Activated CD4-positive, alpha-beta T cell treated with anti-CD3 and anti-CD28 coated beads, Interleukin-2, amount 50 U/mL, for 4 hours (primary cell): ENCODE data around the gene SEMA3E.
"Not testable (repeated sequence)": the region's sequence is repeated elsewhere in the genome, so short reads cannot be mapped to it uniquely, and the experiment has no call there.

Experiments used
- DNase-seq, 2 experiments: peaks; one replicate each; pipeline ENCODE4 v3.0.0-alpha.2; 2020

The SEMA3E gene

DNA sequence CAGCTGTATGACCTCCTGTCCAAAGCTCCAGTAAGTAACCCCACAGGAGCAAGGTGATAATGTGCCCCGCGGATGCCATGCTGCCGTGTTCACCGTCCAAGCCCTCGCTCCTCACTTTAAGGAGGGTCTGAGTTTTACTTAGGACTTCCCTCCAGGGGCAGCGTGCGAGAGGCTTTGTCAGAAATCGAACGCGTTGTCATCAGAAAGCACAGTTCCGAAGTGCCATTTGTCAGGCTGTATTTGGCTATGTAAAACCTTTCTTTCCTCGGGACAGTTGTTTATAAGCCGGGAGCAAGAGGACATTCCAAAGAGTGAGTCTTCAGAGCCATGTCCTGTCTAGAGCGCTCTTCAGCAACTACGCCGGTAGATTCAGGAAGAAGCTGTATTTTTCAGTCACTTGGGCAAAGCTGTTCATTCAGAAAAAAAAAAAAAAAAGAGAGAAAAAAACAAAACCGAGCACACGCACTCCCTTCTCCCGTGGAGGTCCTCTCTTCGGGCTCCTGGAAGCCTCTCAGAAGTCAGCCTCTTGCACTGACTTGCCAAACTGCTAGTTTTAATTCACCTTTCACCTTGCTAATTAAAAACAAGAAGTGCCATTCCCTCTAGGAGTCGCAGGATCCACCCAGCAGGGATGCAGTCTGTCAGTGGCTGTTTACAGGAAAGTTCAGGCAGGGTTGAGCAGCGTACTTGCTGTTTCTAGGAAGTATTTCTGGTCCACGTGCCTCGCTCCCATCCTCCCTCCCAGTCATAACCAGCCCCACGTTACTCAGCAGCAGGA is at the start of gene SEMA3E:
SEMA3E (minus strand) TSS at position 676 of the 778 bp plus-strand sequence.
- DNase-seq: no peak

DNA sequence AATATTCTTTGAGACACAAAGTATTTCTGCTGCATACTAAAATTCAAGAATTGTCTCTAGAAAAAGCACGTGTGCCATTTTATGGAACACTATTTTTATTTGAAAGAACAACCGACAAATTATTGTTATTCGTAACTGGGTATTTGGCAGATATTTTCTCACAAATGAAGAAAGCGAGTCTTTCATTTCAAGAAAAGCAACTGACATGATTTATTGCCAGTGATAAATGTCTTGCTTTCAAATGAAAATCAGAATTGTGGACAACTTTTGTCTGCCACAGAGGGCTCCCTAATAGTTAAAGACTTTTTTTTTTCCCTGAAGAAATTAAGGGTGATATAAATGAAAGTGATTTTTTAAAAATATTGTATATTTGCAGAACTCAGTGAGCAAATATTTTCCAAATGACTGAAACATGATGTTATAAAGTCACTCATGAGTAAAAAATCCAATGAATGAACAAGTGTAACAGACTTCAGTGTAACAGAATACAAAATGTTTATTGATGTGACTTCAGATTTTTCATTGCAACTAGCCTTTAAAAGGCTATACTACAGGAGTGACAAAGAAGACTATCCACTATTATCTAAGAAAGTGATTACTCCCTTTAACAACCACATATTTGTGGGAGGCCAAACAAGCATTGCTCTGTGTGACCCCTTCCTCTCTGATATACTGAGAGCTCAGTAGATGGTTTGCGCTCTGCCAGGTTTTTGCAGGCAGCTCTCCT is 49.0 kb upstream of the SEMA3E start:
- no peak for DNase-seq

DNA sequence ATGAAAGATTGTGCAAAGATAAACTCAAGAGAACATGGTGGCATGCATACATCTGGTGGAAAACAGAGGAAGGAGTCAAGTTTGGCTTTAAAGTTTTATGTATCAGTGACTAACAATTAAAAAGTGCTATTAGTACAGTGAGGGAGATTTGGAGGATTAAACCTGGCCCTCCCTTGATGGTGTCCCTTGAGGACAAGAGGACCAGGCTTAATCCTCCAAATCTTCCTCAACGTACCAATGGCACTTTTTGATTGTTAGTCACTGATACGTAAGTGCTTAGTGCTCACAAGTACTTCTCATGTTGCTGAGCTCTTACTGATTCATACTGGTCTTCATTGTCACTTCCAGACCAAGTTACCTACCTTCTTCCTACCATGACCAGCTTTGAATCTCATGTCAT is 47.2 kb upstream of the SEMA3E start:
- no peak for DNase-seq

DNA sequence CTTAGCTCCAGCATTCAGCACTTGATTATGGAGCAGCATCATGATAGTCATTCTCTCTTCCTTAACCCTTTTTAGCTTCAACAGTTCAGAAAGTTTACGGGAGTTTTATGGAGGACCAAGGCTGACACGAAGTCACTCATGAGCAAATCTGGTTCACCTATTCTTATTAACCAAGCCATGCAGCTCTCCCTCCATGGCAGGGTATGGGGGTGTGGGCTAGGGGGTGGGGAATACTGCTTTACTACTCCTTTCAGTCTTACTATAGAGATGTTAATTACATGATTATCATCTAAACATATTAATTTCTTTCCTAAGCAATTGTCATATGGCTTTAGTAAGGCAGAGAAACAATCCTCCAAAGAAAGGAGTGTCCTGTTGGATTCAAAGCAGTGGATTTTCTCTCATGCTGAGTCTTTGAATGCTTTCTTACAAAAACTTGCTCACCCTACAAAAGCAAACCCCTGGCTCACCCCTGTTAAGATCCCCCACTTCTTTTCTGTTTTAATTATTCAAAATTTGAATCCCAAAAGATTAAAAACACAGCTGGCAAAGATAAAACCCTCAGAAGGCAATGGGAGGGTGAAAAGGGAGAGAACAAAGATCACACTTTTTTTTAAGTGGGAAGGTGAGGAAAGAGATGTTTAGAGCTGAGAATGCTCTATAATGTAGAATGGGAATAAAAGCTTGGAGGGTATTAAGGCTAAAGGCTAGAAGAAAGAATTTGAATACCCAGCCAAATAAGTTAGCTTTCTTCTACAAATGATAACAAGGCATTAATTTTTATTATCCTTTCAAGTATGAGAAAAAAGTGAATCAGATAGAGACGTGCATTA is 46.4 kb upstream of the SEMA3E start:
- no peak for DNase-seq

DNA sequence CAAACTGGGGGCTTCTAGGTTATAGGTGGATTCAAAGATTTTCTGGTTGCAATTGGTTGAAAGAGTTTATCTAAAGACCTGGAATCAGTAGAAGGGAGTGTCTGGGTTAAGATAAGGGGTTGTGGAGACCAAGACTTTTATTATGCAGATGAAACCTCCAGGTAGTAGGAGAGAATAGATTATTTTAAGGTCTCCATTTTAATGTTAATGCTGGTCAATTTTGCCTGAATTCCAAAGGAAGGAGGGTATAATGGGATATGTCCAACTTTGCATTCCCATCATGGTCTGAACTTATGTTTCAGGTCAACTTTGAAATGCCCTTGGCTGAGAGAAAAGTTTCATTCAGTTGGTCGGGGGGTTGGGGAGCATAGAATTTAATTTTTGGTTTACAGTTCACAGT is 44.3 kb upstream of the SEMA3E start:
- no peak for DNase-seq

DNA sequence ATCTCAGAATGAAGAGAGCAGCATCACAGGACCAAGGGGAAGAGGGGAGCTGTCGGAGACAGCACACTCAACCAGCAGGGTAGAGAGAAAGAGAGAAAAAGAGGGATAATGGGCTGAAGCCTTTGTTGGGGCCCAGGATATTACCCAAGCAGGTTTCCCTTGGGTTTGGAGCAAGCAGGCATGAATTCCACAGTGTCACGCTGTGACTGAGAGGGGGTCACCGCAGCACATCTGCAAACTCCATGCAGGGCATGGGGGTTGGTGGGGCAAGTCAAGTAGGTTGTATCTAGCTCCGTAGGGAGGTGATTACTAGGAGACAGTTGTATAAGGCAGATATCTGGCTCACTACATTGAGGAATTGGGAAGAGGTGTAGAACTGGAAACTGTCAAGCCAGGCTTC is 42.2 kb upstream of the SEMA3E start:
- DNase-seq: no peak

DNA sequence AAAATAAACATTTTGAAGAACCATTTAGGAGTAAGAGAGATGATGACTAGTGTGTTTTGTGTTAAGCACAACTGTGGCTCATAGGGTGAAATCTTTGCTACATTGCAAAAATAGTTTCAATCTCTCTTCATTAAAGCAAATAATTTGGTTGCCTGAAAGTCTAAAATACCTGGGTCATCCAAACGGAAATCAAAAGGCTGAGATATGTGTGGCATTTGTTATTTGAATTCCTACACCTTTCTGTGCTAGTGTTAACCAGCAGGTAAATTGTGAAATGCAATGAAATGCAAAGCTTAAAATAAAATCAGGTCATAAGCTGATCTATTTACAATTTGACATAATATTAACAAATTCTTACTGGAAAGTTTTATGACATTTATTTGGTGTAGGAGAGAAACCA is 40.9 kb upstream of the SEMA3E start:
- no peak for DNase-seq

DNA sequence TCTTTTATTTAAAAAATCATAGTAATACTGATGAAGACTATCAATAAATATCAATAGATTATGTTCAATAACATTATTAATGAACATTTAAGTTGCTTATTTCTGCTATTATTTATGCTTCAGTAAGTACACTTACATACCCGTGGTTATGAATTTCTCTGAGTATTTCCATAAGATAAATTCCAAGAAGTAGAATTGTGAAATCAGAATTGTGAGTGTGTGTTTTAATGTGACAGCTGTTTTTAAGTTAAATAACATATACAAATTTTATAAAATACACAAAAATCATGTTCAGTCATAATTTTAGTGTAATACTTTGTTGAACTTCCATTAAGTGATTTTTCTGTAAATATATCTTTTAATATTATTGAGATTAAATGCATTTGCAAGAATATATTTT is 37.5 kb upstream of the SEMA3E start:
- no peak for DNase-seq

DNA sequence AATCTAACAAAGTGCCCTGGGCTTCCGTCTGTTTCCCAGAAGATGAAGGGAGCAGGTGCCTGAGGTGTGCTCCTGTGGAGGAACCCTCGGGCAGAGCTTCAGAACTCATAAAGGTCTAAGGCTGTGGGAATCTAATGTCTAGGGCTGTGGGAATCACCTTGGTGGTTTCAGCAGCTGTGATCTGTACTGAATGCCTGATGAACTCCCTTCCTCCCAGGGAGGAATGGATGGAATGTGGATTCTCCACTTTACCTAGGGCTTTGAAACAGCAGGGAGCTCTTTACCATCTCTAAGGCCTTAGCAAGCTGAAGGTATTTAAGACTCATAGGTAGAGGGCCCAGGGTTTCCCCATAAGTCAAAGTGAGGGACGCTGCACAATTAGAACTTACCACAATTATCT is 36.0 kb upstream of the SEMA3E start:
- no peak for DNase-seq

DNA sequence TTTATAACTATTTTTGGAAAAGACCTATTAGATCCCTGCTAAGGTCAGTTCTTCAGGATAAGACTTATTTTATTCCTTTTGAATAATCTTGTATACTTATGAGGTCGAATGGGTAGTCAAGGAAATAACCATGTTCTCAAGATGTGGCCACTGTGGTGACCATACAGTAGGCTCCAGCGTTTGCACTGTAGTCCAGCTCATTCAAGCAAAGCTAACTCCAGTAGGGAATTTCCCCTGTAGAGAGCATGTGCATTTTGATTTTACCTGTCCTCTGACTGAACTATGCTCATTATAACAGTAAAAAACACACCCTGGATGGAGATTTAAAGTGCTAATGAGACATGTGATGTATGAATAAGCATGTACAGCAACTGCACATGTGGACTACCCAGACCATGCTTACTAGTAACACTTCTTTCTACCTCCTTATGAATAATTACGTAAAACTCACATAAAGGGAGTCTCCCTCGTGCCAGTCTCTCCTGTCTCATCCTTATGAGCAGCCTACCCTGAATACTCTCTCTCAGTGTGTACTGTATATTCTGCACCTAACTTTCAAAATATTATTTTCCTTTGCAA is 32.4 kb upstream of the SEMA3E start:
- DNase-seq: no peak

DNA sequence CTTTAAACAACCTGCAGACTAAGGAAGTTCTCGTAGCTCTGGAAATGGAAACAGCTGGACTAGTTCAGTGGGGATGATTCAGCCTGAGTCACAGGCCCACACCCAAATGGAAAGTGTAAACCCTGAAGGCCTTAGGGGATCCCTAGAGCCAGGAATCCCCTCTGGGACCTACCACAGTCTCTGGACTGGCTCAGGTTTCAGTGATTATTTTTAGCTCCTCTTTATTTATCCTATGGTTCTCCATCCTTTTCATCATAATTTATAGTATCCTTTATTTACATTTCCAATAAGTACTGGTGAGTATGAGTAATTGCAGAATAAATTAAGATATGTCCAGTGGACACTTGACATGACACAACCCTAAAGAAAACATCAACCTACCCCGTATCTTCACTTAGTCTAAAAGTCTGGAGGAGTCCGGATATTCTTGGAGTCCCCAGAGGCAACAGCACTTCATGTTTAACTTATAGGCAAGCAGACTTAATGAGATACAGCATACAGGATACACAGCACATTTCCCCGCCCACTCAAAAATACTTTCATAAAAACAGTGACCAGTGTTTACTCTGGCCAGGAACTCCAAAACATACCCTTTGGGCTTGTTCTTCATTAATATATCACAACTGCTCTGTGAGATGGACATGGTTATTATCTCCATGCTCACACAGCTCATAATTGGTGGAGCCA is 28.4 kb upstream of the SEMA3E start:
- no peak for DNase-seq

DNA sequence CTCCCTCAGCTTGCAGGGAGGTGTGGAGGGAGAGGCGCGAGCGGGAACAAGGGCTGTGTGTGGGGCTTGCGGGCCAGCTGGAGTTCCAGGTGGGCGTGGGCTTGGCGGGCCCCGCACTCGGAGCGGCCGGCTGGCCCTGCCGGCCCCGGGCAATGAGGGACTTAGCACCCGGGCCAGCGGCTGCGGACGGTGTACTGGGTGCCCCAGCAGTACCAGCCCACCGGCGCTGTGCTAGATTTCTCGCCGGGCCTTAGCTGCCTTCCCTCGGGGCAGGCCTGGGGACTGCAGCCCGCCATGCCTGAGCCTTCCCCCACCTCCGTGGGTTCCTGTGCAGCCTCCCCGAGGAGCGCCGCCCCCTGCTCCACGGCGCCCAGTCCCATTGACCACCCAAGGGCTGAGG is 24.4 kb upstream of the SEMA3E start:
- not testable (repeated sequence) for DNase-seq

DNA sequence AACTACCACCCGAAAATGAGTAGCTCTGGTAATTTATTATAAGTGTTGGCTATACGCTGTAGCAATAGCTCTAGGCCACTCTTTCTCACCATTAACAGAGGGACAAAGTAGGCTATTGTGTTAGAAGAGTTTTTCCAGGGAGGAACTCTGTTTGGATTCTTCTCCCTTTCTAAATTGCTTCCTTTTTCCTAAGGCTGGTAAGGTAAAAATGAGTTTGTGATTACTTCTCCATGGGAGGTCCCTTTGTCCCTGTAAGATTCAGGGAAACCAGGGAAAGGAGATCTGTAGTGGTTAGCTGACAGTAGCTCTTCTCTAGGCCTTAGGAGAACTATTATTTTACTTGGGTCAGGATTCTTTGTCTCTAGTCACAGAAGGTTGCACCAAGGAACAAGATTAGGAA is 23.2 kb upstream of the SEMA3E start:
- DNase-seq: no peak

DNA sequence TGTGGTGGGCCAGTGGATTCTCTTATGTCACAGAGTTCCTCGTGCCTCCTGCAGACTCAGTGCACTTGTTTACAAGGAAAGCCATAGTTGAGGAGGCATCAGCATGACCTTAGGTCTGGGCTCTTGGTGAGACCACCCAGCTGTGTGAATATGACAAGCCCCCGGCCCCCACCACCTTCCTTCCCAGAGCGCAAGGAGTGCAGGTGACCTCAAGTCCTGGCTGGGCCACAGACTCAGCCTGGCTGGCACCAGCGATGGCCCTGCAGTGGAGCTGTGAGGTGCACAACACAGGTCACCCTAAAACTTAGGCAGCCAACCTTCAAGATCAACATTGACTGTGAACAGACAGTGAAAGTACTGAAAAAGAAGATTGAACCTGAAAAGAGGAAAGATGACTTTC is 14.2 kb upstream of the SEMA3E start:
- no peak for DNase-seq

DNA sequence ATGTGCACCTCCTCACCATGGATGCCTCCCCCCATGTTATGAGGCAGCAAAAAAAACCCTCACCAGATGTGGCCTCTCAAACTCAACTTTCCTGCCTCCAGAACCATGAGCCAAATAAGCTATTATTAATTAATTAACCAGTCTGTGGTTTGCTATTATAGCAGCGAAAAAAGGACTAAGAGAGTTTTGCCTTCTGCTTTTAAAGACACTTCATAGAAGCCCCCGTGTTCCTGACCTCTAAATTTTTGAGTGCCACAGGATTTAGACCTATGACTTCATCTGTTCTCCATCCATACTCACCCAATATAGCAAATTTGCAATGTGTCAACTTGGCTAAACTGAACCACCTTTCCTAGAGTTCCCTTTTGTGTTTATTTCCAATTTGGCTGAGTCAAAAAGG is 9.2 kb upstream of the SEMA3E start:
- no peak for DNase-seq

DNA sequence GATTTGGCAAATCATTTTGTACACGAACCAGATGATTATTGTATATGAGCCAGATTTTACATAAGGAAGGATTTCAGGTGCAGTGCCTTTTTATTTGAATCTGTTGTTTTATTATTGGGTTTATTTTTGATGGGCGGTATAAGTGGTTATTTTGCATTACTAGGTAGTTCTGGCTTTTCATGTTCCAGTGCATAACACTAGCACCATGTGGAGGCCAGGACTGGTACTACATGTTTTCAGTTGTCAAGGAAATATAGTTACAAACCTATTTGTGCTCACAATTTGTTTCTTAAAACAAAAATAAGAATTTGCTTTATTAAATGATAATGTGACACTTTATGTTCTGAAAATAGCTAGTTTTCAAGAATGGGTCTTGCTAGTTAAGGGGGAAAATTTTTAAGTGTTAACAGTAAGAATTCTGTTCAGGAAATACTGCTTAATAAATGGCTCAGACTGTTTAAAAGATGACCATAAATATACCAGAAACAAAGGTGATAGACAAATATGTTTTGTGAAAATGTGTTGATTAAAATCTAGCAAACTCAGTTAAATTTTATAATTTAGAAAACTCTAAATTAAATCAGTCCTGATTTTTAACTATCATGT is 7.1 kb upstream of the SEMA3E start:
- DNase-seq: no peak

DNA sequence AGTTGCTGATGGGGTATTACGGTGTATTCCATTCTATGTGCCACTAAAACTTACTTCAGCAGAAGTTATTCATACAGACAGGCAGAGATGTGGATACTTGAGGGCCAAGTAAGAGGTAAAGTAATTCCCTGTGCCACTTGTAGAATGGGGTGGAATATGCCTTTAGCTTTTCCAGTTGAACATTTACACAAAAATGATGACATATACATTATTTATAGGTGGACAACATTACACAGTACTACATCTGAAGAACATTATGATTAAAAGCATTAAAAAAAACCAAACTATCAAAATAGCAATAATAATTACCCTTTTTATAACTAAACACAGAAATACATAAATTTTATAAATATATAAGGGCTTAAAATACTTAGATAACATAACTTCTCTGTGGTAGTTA is 3.5 kb upstream of the SEMA3E start:
- DNase-seq: no peak

DNA sequence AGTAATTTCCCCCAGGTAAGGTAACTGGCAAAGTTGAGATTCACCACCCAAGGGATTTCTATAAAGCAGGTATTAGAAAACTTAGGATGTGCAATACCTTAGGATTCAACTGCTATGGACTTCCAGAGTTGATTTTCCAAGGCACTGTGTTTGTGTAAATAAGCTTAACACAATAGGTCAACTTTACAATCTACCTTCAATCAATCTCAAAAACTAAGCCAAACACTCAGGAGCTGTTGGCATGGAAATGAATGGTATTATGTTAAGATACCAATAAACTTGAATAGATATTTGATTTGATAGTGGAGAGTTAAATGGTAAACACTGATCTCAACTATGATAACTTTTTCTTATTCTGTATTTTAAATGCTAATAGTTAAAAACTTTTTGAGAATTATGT is 762 bp upstream of the SEMA3E start:
- no peak for DNase-seq

DNA sequence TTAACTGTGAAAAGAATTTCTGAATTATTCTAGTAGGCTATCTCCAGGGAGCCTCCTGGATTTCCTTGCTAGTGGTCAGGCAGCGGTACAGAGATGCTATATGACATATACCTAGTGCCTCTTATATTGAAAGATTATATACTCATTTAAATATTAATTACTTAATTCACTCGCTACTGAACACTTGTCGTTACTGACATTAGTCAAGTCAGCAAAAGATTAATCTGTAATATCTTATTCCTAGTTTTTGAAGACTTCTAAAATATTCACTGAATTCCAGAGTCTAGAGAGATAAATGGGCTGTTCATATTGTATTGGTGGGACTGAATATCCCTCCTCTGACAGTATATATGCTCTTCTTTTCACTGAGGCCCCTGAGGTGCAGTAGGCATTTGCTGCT is 2.9 kb downstream of the SEMA3E start:
- DNase-seq: no peak

DNA sequence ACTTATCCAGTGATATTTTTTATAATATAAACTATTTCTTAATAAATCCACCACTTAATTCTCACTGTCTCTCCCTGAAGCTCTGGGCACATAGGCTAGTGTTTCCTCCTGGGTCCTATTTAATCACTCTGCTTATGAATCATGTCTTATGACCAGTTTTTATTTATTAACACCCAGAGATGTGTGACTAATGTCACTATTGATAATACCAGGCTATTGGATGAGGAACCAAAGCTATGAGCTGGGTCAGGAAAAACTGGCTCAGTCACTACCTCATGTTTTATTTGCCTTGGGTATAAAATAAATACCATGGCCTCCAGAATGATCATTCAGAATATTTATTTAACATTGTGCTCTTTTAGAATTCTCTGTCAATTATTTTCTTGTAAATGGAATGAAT is 5.2 kb downstream of the SEMA3E start:
- DNase-seq: no peak

DNA sequence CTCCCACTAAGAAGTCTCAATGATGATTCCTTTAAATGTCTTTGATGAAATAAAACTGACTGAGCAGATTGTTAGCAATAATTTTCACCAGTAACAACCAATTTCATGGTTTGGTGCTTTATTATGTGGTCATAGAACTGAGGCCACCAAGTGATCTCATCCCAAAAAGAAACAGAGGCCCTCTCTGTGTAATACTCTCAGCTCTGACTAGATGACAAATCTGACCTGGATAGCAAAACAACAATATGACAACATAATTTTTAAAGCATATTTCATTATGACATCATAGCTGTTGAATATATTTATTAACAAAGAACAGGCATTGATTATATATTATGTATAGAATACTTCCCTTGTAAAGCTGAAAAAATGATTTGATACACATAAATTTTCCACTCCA is 5.9 kb downstream of the SEMA3E start:
- DNase-seq: no peak
